Caco-2 (cell line): ENCODE data around the gene APOL5. TPM values are rescaled to one million over a fixed set of nuclear protein-coding genes. Genes with fewer than 3 reads are reported as not detected.

Source experiments
- BruUV-seq: library from RNA; stranded (reverse); fragments of 400-500 nt; replicated peaks from 2 replicates; lab custom pipeline; 2021; lab: Mats Ljungman, UMichigan
- CTCF ChIA-PET: fragments of 300-600 bp; sonication (Branson Sonifier 250); formaldehyde crosslinking; loops from one replicate; lab custom pipeline; 2022; ENCODE audit warnings: antibody characterized with exemption; lab: Charles Lee
- POLR2A ChIA-PET: fragments of 300-600 bp; sonication (Branson Sonifier 250); formaldehyde crosslinking; loops from one replicate; lab custom pipeline; 2022; ENCODE audit warnings: antibody characterized with exemption; lab: Charles Lee
- DNase-seq, 2 experiments: peaks; one replicate each; pipeline versions ENCODE4 v3.0.0 to v3.0.0-alpha.2; 2020 to 2022
- H3K27me3 ChIP-seq: replicated peaks from 2 replicates; pipeline ENCODE4 v1.6.0; 2011; ENCODE audit warnings: low read length; ENCODE audit not compliant: control insufficient read depth, insufficient read depth
- H3K36me3 ChIP-seq: 2 replicates; pipeline ENCODE4 v1.5.1; 2011; ENCODE audit warnings: low read length; ENCODE audit not compliant: control insufficient read depth, insufficient read depth
- H3K4me1 ChIP-seq: fragments of 250-450 bp; sonication (Bioruptor Pico); 2 replicates; pipeline ENCODE4 v1.5.1; 2020; ENCODE audit warnings: mild to moderate bottlenecking
- H3K4me3 ChIP-seq: 2 replicates; pipeline ENCODE4 v1.5.1; 2011; ENCODE audit warnings: low read depth, mild to moderate bottlenecking, control low read depth, low read length
- H3K9me3 ChIP-seq: fragments of 250-450 bp; sonication (Bioruptor Pico); 2 replicates; pipeline ENCODE4 v1.5.1; 2020; ENCODE audit warnings: mild to moderate bottlenecking, moderate library complexity
- H3K27ac Mint-ChIP-seq: one replicate; pipeline ENCODE4 v1.8.0; 2022; ENCODE audit warnings: mixed read lengths; ENCODE audit not compliant: unreplicated experiment
- H3K27me3 Mint-ChIP-seq: one replicate; pipeline ENCODE4 v1.8.0; 2022; ENCODE audit warnings: mixed read lengths; ENCODE audit not compliant: insufficient read depth, unreplicated experiment
- H3K36me3 Mint-ChIP-seq: one replicate; pipeline ENCODE4 v1.8.0; 2022; ENCODE audit warnings: mild to moderate bottlenecking, mixed read lengths; ENCODE audit not compliant: insufficient read depth, unreplicated experiment
- H3K4me1 Mint-ChIP-seq: one replicate; pipeline ENCODE4 v1.8.0; 2022; ENCODE audit warnings: low read depth, mixed read lengths; ENCODE audit not compliant: unreplicated experiment
- H3K4me3 Mint-ChIP-seq: one replicate; pipeline ENCODE4 v1.8.0; 2022; ENCODE audit warnings: mild to moderate bottlenecking, moderate library complexity, mixed read lengths; ENCODE audit not compliant: unreplicated experiment
- H3K9me3 Mint-ChIP-seq: one replicate; pipeline ENCODE4 v1.8.0; 2022; ENCODE audit warnings: mixed read lengths; ENCODE audit not compliant: unreplicated experiment
- CTCF ChIP-seq, 2 experiments: fragments of 200-600 bp in 1 of 2; IDR thresholded peaks; 1 replicate in 1 of 2; 2 replicates in 1 of 2; pipeline versions ENCODE4 v1.5.1 to v1.8.0; 2011 to 2022; ENCODE audit warnings: antibody characterized with exemption in 1 of 2, control low read depth in 1 of 2, inconsistent platforms in 1 of 2, low read depth in 1 of 2, low read length in 1 of 2, mild to moderate bottlenecking in 1 of 2, moderate library complexity in 1 of 2; ENCODE audit not compliant: insufficient read depth in 1 of 2, severe bottlenecking in 1 of 2, unreplicated experiment in 1 of 2
- intact Hi-C: fragments of 100-400 bp; cut with micrococcal nuclease; formaldehyde crosslinking; loops from one replicate; pipeline ENCODE4 v1.10.0; 2022; ENCODE audit not compliant: unreplicated experiment
- total RNA-seq: library from RNA; stranded (reverse); gene quantifications from 2 replicates; pipeline ENCODE4 v1.2.3, GENCODE V29; 2022

Gene APOL5
- total RNA-seq, 1 experiment from 2014 or later: not detected

DNA sequence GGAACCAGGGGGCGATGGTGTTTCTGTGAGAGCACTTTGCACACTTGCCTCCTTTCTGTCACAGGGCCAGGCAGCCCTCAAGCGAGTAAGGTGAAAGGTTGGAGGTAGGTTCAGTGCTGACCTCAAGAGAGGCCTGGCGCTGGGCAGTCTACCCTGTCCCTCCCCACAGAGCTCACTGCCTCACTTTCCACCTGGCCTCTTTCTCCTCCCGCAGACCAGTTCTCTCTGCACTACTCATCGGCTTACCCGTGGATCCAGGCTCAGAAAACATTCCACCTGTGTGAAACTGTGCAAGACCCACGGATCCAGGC lies 16.8 kb downstream of the APOL5 start:
- intact Hi-C loops: loop anchor here (10.0 kb wide), 1 partner anchor 390 kb away; no protein-coding TSS in a partner anchor
- no peak overlapping the region for H3K4me3 Mint-ChIP-seq
- TF ChIP-seq CTCF (IDR thresholded peaks at IDR 0.05; ENCODE audit: insufficient read depth in 1 of 2, low read depth in 1 of 2, low read length in 1 of 2, severe bottlenecking in 1 of 2, unreplicated experiment in 1 of 2): no peak
- peaks cover 52% of the 10 kb centered on the region for H3K36me3 Mint-ChIP-seq
- H3K27me3 Mint-ChIP-seq: no peaks in the 10 kb centered on the region
- H3K4me1 Mint-ChIP-seq: no peaks in the 10 kb centered on the region
- H3K27ac Mint-ChIP-seq: no peak overlapping the region
- Histone ChIP-seq H3K27me3 (no peaks in the 10 kb centered on the region), H3K4me3 (no peak overlapping the region), H3K9me3 (no peaks in the 10 kb centered on the region), H3K4me1 (no peaks in the 10 kb centered on the region), H3K36me3 (peaks cover 2% of the 10 kb centered on the region; the same call in 1 of the 2 replicates)
- H3K9me3 Mint-ChIP-seq: no peaks in the 10 kb centered on the region
- CTCF ChIA-PET: no interaction called here
- POLR2A ChIA-PET: no interaction called here
- no peak for DNase-seq
- no TSS peak for BruUV-seq

DNA sequence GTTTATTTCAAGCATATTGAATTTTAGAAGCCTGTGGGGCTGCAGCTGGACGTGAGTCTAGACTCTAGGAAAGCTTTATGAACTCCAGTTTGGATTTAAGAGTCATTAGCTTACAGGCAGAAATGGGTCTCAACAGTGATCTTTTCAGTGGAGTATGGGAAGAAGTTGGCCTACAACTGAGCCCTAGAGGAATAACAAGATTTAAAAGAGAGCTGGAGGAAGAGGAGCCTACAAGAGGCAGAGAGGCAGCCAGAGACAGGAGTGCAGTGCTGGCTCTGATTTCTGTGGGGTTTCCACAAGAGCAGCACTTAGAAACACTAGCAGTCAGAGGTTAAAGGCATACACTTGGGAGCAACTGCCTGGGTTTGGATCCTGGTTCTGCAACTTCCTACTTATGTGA lies 17.9 kb downstream of the APOL5 start:
- no peak for TF ChIP-seq CTCF (IDR thresholded peaks at IDR 0.05; ENCODE audit: insufficient read depth in 1 of 2, low read depth in 1 of 2, low read length in 1 of 2, severe bottlenecking in 1 of 2, unreplicated experiment in 1 of 2)
- DNase-seq: no peak
- Mint-ChIP-seq H3K27ac (no peak overlapping the region), H3K27me3 (no peaks in the 10 kb centered on the region), H3K4me3 (no peak overlapping the region), H3K36me3 (peaks cover 63% of the 10 kb centered on the region), H3K9me3 (no peaks in the 10 kb centered on the region), H3K4me1 (no peaks in the 10 kb centered on the region)
- ChIA-PET CTCF (interaction anchor here (0.5 to 0.6 kb wide), 2 partner anchors 194 to 330 kb away, joined by 3 to 7 read pairs; no protein-coding TSS in a partner anchor), POLR2A (no interaction called here)
- intact Hi-C loops: loop anchor here (10.0 kb wide), 1 partner anchor 389 kb away; no protein-coding TSS in a partner anchor
- no TSS peak for BruUV-seq
- Histone ChIP-seq H3K4me3 (no peak overlapping the region), H3K9me3 (no peaks in the 10 kb centered on the region), H3K27me3 (no peaks in the 10 kb centered on the region), H3K4me1 (no peaks in the 10 kb centered on the region), H3K36me3 (peaks cover 2% of the 10 kb centered on the region; the same call in 1 of the 2 replicates)

DNA sequence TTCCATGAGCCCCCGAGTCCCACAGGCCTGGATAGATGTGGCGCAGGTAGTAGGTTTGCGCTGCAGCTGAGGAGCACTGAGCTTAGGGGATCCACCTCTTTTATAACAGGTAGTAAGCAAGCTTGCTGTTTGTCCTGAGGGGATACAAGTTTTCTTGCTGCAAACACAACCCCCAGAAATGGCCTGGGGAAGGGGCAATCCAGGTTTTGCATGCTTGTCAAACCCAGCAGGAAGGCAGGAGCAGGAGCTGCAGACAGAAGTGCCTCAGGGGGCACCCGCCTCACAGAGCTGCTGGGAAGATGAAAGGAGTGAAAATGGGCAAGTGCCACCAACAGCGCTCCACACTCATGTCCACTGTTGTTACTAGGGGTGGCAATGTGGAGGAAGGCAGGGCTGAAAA lies 18.5 kb downstream of the APOL5 start:
- no peak overlapping the region for H3K27ac Mint-ChIP-seq
- H3K36me3 Mint-ChIP-seq: peaks cover 62% of the 10 kb centered on the region
- Histone ChIP-seq H3K9me3 (no peaks in the 10 kb centered on the region), H3K27me3 (no peaks in the 10 kb centered on the region), H3K4me1 (no peaks in the 10 kb centered on the region), H3K4me3 (no peak overlapping the region), H3K36me3 (peaks cover 2% of the 10 kb centered on the region; the same call in 1 of the 2 replicates)
- no peaks in the 10 kb centered on the region for H3K27me3 Mint-ChIP-seq
- ChIA-PET POLR2A (no interaction called here), CTCF (interaction anchor here (0.5 kb wide), 1 partner anchor 329 kb away, joined by 3 read pairs; no protein-coding TSS in a partner anchor)
- no peak for DNase-seq
- H3K4me3 Mint-ChIP-seq: no peak overlapping the region
- no TSS peak for BruUV-seq
- no peaks in the 10 kb centered on the region for H3K9me3 Mint-ChIP-seq
- no peak for TF ChIP-seq CTCF (IDR thresholded peaks at IDR 0.05; ENCODE audit: insufficient read depth in 1 of 2, low read depth in 1 of 2, low read length in 1 of 2, severe bottlenecking in 1 of 2, unreplicated experiment in 1 of 2)
- no peaks in the 10 kb centered on the region for H3K4me1 Mint-ChIP-seq
- intact Hi-C loops: loop anchor here (10.0 kb wide), 1 partner anchor 389 kb away; no protein-coding TSS in a partner anchor
